Measurements from ENCODE around the gene FXYD1. TPM values are rescaled to one million over a fixed set of nuclear protein-coding genes. Genes with fewer than 3 reads are reported as not detected.
A peak's percentile ranks its signal among the peaks of the same experiment; 100 is the strongest.
"Not testable (repeated sequence)": the region's sequence is repeated elsewhere in the genome, so short reads cannot be mapped to it uniquely, and the experiment has no call there.

FXYD1 gene
- not detected in 2 replicates for total RNA-seq

GRCh38 chr19:35138305-35138892, at the start of gene FXYD1:
Gene FXYD1, plus strand, starts transcription at chr19:35138824. Its CDS starts 1,256 bp downstream, at chr19:35140080.
- DNase-seq, result no peak

DNA sequence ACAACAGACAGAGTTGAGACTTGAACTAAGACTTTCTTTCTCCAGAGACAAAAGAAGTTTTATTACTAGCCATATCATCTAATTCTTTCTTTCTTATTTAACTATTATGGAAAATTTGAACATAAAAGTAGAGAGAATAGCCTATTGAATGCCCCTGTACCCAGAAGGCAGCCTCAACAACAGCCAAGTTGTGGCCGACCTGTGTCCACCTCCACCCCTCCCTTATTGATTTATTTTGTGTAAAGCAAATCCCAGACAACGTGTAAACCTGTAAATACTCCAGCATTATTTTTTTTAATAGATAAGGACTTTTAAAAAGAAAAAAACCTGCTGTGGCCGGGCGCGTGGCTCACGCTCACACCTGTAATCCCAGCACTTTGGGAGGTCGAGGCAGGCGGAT, 49.1 kb upstream of the FXYD1 start:
- no peak for DNase-seq

DNA sequence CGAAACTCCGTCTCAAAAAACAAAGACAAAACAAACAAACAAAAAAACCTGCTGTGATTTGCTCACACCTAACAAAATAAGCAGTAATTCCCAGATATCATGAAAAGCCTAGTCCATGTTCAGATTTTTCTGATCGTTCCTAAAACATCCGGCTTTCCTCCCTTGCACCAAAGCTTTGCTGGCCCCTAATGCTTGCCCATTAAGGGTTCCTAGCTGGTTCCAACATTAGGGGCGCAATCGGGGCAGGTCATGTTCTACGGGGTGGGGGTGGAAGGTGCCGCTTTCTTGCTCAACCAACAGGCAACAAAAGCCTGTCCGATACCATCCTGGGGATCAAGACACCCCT, 48.5 kb upstream of the FXYD1 start:
- no peak for DNase-seq

DNA sequence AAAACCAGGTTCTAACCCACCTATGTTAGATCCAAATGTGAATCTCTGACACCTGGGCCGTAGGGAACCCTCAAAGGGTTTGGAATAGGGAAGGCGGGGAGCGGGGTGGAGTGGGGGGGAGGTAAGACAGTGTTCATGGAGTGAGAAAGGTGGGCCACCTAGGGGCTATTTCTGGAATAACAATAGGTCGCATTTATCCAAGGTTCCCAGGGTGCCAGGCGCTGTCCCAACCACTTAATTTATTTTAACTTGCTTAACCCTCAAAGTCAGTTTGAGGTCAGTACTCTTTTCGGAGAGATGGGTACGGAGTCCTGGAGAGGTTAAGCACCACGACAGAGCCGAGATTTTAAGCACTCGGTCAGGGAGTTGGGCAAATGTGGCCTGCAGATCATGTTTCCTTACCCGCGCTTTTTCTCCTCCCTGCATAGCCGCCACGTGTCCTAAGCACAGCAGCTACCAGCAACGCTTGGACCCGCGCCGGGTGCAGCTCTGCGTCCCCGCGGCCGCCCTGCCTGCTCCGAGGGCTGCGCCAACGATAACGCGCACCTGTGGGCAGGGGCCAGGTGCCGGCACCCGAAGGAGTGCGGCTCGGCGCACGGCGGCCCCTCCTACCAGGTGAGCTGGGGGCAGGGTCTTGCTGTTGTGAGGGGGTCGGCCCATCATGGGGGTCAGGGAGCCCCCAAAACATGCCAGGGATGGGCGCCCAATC, 48.0 kb upstream of the FXYD1 start:
- peak; percentile 72 for DNase-seq

- DNase-seq, result no peak
Observed at GRCh38 chr19:35093430-35093829, 45.2 kb upstream of the FXYD1 start.

DNA sequence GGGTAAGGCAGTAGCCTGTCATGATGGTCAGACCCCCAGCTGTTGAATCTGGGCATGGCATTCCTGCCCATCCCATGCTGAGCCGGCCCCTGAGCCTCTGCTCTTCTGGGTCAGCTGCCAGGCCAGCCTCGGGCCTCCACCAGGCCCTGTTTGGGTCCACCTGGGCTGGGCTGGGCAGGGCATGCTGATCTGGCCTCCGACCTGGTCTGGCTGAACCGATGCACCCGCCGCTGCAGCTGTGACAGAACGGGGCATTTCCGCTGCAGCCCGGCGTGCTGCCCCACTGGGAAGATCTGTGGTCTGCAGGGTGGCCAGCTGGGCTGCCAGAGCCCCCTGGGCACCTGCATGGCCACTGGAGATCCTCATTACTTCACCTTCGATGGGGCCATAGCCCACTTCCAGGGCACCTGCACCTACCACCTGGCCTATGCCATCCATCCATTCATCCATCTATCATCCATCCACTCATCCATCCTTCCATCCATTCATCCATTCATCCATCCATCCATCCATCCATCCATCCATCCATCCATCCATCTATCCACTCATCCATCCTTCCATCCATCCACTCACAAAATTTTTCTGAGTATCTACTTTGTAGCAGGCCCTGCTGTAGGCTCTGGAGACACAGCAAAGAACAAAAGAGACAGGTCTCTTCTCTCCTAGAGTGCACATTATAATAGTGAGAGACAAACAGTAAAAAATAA, 44.5 kb upstream of the FXYD1 start:
- DNase-seq, result no peak

DNA sequence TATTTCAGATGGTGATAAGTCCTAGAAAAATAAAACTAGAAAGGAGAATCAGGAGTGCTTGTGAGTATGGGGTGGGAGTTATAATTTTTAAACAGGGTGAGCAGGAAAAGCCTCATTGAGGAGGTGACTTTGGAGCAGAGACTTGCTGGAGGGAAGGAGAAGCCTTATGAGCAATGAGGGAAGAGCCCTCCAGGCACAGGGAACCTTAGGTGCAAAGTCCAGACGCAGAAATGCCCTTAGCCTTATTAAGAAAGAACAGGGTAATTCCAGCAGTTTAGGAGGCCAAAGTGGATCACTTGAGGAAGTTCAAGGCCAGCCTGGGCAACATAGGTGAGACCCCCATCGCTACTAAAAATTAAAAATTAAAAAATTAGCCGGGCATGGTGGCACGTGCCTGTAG, 44.0 kb upstream of the FXYD1 start:
- no peak for DNase-seq

DNA sequence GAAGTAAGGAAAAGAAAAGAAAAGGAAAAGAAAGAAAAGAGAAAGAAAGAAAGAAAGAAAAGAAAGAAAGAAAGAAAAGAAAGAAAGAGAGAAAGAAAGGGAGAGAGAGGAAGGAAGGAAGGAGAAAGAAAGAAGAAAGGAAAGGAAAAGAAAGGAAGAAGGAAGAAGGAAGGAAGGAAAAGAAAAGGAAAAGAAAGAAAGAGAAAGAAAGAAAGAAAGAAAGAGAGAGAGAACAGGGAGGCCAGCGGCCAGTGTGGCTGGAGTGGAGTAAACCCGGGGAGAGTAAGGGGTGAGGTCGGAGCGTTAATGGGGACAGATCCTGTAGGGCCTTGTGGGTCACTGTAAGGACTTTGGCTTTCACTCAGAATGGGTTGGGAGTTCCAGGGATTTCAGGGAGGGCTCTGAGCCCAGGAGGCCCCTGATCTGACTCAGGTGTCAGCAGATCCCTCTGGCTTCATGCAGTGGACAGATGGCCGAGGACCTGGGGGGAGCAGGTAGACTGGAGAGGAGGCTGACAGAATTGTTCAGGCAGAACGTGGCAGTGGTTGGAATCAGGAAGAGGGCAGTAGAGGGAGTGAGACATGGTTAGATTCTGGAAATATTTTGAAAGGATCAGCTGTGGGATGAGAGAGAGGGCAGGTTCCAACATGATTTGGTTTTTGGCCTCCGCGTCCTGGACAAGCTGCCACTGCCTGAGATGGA, 42.8 kb upstream of the FXYD1 start:
- no peak for DNase-seq

DNA sequence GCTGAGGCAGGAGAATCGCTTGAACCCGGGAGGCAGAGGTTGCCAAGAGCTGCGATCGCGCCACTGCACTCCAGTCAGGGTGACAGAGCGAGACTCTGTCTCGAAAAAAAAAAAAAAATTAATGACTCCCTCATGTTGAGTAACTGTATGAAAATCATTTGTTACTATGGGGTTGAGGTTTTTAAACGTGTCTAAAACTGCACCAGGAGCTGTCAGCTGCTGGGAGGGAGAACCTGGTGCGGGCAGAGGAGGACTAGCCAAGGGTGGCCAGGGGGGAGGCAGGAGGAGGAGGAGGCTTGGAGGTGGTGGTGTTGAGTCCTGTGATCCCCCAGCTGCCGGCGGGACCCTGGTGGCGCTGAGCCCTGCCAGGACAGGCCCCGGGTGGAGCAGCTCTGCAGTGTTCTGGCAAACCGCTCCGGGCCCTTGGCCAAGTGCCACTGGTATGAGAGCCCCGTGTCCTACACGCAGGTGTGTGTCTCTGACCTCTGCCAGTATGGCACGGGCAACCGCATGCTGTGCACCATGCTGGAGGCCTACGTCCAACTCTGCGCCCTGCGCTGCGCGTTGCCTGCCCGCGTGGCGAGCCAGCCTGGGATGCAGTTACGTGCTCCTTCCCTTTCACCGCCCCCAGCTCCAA, 40.1 kb upstream of the FXYD1 start:
- no peak for DNase-seq

GRCh38 chr19:35099155-35099896, 39.3 kb upstream of the FXYD1 start:
- no peak for DNase-seq

GRCh38 chr19:35099897-35100275, 38.7 kb upstream of the FXYD1 start:
- DNase-seq, result no peak

DNA sequence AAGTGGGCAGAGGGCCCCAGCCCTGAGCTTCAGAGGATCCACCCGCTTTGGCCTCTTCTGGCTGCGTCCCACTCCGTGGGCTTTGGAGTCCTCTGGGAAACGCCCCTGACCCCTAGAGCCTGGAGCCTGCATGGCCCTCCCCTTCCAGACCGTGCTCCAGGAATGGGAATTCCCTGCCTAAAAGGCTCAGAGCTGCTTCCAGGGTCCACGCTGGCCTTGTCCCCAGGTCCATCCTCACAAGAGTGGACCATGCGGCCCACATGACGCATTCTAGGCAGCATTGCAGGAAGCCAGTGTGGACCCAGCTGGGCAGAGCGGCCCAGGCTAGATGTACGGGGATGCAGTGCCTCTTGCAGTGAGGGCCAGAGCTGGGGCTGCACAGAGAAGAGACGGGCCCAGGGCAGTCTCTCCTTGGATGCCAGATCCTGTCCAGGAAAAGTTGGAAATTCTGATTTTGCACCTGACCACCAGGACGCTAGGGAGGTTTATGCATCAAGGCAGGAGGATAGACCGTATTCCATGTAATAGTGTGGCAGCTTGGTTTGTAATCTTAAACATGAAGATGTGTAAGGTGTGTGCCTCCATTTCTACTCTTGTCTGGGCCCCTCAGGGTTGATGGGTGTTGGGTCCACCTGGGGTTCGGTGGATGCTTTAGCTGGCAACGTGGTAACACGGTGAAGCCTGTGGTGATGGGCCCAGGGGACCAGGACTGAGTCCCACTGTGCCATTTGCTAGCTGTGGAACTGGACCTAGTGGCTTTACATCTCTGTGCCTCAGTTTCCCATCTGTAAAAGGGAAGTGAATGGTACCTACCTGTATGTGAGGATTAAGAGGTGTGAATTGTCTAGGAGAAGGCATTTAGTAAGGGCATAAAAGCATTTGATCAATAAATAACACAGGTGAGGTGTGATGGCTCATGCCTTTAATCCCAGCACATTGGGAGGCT, 37.8 kb upstream of the FXYD1 start:
- DNase-seq, result no peak

DNA sequence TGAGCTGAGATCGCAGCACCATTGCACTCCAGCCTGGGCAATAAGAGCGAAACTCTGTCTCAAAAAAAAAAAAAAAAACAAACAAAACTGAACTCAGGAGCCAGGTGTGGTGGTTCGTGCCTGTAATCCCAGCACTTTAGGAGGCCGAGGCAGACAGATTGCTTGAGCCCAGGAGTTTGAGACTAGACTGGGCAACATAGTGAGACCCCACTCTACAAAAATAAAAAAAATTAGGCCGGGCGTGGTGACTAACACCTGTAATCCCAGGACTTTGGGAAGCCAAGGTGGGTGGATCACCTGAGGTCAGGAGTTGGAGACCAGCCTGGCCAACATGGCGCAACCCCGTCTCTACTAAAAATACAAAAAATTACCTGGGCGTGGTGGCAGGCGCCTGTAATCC, 36.7 kb upstream of the FXYD1 start:
- not testable (repeated sequence) for DNase-seq

- not testable (repeated sequence) for DNase-seq
Observed at GRCh38 chr19:35103614-35104013, 35.0 kb upstream of the FXYD1 start.

DNA sequence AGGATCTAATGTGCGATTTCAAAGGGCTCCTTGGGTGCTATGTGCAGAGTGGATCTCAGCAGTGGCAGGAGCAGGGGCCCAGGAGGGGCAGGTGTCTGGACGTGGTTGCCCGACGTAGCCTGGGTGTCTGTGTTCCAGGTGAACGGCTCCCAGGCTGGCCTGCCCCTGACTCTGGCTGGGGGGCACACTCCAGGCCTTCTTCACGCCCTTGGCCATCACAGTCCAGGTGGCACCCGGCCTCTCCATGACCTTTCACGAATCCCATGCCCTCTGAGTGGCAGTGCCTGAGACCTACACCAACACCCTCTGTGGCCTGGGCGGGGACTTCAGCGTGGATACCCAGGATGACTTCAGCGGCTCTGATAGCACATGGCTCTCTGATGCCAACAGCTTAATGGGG, 34.3 kb upstream of the FXYD1 start:
- no peak for DNase-seq

DNA sequence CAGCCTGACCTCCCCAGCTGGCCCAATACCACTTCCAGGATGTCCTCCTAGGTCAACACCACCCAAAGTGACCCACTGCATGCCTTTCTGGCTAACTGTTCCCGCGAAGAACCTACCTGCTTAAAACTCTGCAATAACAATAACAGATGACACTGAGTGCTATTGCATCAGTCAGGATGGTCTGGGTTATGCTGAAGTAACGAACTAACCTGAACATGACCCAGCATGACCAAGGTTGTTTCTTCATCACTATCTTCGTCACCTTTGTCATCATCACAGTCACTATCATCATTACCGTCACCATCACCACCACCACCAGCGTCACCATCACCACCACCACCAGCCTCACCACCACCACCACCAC, 33.6 kb upstream of the FXYD1 start:
- DNase-seq, result no peak

DNA sequence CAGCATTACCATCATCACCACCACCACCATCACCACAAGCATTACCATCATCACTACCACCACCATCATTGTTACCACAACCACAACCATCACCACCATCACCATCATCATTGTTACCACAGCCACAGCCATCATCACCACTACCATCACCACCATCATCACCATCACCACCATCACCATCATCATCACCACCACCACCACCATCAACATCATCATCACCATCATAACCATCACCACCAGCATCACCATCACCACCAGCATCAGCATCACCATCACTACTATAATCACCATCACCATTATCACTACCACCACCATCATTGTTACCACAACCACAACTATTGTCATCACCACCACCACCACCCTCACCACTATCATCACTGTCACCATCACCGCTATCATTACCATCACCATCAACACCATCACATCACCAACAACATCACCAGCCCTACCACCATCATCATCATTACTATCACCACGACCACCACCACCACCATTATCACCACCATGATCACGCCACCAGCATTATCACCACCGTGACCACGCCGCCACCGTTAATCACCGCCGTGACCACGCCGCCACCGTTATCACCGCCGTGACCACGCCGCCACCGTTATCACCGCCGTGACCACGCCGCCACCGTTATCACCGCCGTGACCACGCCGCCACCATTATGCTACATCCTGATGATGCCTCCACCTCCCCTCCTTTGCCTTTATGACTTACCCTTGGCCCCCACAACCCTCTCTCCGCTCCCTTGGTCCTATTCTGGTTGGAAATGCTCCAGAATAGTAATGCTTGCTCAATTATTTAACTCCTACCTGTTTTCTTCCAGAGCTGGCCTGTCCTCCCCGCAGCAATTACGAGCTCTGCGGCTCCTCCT, 33.0 kb upstream of the FXYD1 start:
- DNase-seq, result no peak

- no peak for DNase-seq
Observed at GRCh38 chr19:35106291-35106583, 32.4 kb upstream of the FXYD1 start.

GRCh38 chr19:35106898-35107541, 31.6 kb upstream of the FXYD1 start:
- no peak for DNase-seq

DNA sequence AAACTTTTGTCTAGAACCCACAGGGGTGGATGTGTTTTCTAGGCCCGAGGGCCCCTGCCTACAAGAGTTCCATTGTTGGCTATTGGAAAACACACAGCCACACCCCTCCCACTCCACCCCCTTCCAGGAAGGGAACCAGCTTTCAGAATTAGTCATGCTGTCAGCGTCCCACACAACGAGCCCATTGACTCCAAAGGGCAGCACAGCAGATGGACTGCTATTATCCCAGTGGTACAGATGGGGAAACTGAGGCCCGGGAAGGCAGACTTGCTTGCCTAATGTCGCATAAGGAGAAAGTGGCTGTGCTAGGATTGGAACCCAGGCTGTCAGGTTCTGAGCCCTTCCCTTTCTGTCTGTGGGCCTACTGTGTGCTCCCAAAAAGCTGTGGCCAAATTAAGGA, 31.1 kb upstream of the FXYD1 start:
- DNase-seq, result peak; percentile 26

Data from dermis blood vessel endothelial cell (primary cell).